GM21528 (cell line): Measurements from ENCODE around the gene SPOCK3.
"Not testable (repeated sequence)": the region's sequence is repeated elsewhere in the genome, so short reads cannot be mapped to it uniquely, and the experiment has no call there.

Experiments
- ATAC-seq: cut with Tn5 transposase; IDR thresholded peaks from one replicate; pipeline ENCODE4 v1.9.1; 2021; ENCODE audit warnings: mild to moderate bottlenecking, moderate library complexity; ENCODE audit not compliant: unreplicated experiment, low FRiP score

Gene SPOCK3

DNA sequence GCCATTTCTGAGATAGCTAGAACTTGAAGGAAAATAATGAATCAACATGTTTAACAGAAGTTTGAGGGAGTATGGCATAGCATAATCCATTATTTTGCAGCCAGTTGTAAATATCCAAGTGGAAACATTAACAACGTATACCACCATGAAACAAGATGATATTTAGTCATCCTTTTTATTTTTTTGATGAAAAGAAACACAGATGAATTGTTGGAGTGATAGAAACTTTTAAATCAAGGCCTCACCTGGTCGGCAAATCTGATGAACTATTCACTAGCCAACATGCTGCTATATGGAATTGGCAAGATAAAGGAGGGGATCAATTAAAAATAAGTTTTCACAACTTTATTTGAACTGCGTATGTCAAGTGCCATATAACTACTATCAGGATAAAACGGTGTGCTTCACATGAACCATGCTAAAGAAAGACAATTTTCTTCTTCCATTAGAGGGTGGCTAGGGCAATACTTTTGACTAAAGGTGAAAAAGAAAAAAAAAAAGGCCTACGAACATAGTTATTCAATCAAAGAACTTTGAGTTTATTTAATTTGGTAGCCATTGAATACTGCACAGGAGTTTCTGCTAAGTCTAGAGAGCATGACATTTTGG is 510.7 kb downstream of the SPOCK3 start:
- ATAC-seq = no peak

DNA sequence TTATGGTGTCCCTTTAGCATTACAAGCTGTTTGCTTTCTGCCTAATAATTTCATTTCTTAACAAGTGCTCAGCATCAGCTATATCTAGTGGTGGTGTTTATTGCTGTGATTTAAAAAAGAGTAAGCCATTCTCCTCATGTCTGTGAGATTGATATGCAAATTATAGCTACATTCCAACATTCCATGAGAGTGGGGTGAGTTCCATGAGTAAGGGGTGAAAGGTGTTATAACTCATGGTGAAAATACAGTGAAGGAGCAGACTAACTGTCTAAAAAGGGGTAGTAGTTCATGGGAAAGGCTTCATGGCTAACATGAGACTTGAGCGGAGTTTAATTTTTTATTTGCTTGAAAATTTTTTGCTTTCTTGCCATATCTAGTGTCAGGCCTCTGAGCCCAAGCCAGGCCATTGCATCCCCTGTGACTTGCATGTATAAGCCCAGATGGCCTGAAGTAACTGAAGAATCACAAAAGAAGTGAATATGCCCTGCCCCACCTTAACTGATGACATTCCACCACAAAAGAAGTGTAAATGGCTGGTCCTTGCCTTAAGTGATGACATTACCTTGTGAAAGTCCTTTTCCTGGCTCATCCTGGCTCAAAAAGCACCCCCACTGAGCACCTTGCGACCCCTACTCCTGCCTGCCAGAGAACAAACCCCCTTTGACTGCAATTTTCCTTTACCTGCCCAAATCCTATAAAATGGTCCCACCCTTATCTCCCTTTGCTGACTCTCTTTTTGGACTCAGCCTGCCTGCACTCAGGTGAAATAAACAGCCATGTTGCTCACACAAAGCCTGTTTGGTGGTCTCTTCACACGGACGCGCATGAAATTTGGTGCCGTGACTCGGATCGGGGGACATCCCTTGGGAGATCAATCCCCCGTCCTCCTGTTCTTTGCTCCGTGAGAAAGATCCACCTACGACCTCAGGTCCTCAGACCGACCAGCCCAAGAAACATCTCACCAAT is 518.3 kb downstream of the SPOCK3 start:
- not testable (repeated sequence) for ATAC-seq

DNA sequence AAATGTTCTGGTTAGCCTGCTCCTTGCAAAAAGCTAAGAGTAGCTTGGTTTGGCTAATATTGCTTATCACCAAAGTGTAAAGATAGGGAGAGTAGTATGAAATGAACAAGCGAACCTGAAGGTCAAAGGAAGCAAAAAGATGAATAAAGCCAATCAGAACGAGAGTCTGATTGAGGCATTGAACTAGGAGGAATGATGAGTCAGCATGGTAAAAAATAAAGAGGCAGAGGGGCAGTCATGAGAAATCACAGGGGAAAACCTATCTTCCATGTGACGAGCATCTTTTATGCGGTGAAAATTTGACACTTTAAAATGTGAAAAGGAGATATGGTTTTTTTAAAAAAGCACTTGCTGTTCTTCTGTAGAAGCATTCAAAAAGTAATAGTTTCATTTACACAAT is 533.7 kb downstream of the SPOCK3 start:
- no peak for ATAC-seq

DNA sequence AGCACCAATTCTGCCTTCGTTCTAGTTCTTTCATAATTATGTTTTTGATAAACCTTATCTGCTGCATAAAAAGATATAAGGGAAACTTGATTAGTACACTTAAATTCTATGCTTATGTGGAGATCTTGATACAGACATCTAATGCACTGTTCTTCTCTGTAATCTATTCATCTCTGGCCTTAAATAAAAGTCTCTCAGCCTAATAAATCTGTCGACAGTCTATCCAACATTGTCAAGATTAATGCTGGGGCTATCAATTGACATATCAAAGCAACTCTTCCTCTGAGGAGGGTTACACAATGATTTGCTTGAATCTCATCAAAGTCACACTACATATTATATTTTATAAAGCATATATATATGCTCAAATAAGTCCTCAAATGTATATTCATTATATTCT is 545.5 kb downstream of the SPOCK3 start:
- ATAC-seq = no peak

DNA sequence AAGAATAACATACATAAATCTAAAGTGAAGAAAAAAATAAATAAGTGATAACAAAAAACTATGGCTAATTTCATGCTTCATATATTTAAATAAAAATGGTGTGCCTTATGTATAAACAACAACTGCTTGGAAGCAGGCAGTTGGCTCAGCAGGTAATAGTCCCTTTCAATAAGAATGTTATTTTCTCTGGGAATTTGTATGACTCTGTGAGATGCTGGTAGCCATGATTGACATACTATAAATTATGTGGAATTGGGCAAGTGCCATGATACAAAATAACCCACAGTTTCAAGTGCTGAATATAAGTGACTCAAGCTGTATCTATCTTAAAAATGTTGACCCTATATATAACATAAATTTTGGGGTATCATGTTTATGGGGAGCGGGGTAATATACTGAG is 546.5 kb downstream of the SPOCK3 start:
- ATAC-seq = no peak
